ENCODE measurements around the gene KIF16B.

DNA sequence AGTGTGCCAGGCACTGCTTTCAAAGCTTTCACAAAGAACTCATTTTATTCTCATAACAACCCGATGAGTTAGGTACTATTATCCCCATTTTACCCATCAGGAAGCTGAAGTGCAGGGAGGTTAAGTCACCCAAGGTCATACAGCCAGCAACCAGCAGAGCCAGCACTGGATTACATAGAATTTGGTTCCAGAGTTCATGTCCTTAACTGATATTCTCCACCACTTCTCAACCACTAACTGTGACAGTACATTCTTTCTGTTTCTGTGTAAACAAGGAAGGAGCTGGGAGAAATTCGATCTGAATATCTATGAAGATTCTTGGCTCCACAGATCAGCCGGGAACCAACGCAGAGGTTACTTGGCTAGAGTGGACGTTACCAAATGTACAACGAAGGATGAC is 98.0 kb downstream of the KIF16B start:
- TF ChIP-seq CTCF (IDR thresholded peaks at IDR 0.05 in 2 of 3, conservative IDR thresholded peaks at IDR 0.05 in 1 of 3; ENCODE audit: control insufficient read depth in 2 of 3, extremely low read depth in 1 of 3, insufficient read depth in 1 of 3, low read depth in 3 of 3, low read length in 3 of 3) (no peak), CHD2 (IDR thresholded peaks at IDR 0.05; ENCODE audit: borderline replicate concordance, low read depth, low read length) (no peak), REST (IDR thresholded peaks at IDR 0.05; ENCODE audit: low read depth, low read length) (no peak), TCF3 (IDR thresholded peaks at IDR 0.05; ENCODE audit: borderline replicate concordance, insufficient read depth, low read depth, low read length) (no peak), EP300 (IDR thresholded peaks at IDR 0.05; ENCODE audit: borderline replicate concordance in 1 of 2, control insufficient read depth in 1 of 2, low read depth in 2 of 2, low read length in 2 of 2) (no peak)

All from GM12878 (cell line).